HL-60 (cell line): ENCODE data around the gene TMEM117.

Source experiments
- DNase-seq, 2 experiments: peaks; one replicate each; pipeline ENCODE4 v3.0.0-alpha.2; 2010 to 2020; ENCODE audit warnings: low read depth in 1 of 2, low spot score in 1 of 2
- H3K27ac ChIP-seq: fragments of 250-450 bp; sonication (Bioruptor Pico); replicated peaks from 2 replicates; pipeline ENCODE4 v1.5.1; 2020; ENCODE audit warnings: mild to moderate bottlenecking, moderate library complexity
- H3K27me3 ChIP-seq: fragments of 250-450 bp; sonication (Bioruptor Pico); 2 replicates; pipeline ENCODE4 v1.5.1; 2021; ENCODE audit warnings: mild to moderate bottlenecking, moderate library complexity; ENCODE audit not compliant: insufficient read depth, poor library complexity, severe bottlenecking
- H3K4me3 ChIP-seq: replicated peaks from 2 replicates; pipeline ENCODE4 v1.5.1; 2011; ENCODE audit warnings: mild to moderate bottlenecking, control low read depth, low read length; ENCODE audit not compliant: insufficient read depth
- GABPA ChIP-seq: IDR thresholded peaks from 2 replicates; pipeline ENCODE4 v1.6.1; 2012; ENCODE audit warnings: low read depth
- POLR2AphosphoS5 ChIP-seq: IDR thresholded peaks from 2 replicates; pipeline ENCODE4 v1.6.1; 2012; ENCODE audit warnings: low read depth
- SPI1 ChIP-seq: IDR thresholded peaks from 2 replicates; pipeline ENCODE4 v1.6.1; 2012; ENCODE audit warnings: low read depth, mild to moderate bottlenecking, borderline replicate concordance
- TF ChIP-seq, protein P1 (sequence below): IDR thresholded peaks from one replicate; pipeline ENCODE4 v1.5.1; 2011; ENCODE audit warnings: low read length, control low read depth, inconsistent platforms; ENCODE audit not compliant: insufficient read depth
- TF ChIP-seq, protein P2 (sequence below): IDR thresholded peaks from 2 replicates; pipeline ENCODE4 v1.6.1; 2012; ENCODE audit warnings: low read depth; ENCODE audit not compliant: insufficient replicate concordance

TMEM117 gene

DNA sequence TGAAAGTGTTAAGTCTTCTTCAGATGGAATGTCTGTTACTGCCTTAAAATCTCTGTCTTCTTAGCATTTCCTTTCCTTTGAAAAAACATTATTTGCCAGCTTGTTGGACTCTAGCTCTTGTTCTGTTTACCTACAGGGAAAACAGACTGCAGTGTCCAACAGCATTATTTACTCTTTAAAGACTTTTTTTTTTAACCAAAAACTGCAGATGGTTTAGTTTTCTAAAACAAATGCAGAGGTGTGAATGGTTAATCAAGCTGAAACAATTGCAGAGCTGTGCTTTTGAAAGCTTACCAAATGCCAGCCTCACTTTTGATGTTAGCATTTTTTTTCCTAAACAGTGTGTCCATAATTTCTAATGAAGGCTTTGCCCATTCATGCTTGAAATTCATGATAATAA is 323.3 kb downstream of the TMEM117 start:
- no peaks in the 10 kb centered on the region for H3K27me3 ChIP-seq
- H3K4me3 ChIP-seq: no peak overlapping the region
- H3K27ac ChIP-seq: no peak overlapping the region
- TF ChIP-seq GABPA (no peak), POLR2AphosphoS5 (no peak), SPI1 (no peak)
- TF ChIP-seq, protein P1, sequence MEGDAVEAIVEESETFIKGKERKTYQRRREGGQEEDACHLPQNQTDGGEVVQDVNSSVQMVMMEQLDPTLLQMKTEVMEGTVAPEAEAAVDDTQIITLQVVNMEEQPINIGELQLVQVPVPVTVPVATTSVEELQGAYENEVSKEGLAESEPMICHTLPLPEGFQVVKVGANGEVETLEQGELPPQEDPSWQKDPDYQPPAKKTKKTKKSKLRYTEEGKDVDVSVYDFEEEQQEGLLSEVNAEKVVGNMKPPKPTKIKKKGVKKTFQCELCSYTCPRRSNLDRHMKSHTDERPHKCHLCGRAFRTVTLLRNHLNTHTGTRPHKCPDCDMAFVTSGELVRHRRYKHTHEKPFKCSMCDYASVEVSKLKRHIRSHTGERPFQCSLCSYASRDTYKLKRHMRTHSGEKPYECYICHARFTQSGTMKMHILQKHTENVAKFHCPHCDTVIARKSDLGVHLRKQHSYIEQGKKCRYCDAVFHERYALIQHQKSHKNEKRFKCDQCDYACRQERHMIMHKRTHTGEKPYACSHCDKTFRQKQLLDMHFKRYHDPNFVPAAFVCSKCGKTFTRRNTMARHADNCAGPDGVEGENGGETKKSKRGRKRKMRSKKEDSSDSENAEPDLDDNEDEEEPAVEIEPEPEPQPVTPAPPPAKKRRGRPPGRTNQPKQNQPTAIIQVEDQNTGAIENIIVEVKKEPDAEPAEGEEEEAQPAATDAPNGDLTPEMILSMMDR: no peak
- TF ChIP-seq, protein P2, sequence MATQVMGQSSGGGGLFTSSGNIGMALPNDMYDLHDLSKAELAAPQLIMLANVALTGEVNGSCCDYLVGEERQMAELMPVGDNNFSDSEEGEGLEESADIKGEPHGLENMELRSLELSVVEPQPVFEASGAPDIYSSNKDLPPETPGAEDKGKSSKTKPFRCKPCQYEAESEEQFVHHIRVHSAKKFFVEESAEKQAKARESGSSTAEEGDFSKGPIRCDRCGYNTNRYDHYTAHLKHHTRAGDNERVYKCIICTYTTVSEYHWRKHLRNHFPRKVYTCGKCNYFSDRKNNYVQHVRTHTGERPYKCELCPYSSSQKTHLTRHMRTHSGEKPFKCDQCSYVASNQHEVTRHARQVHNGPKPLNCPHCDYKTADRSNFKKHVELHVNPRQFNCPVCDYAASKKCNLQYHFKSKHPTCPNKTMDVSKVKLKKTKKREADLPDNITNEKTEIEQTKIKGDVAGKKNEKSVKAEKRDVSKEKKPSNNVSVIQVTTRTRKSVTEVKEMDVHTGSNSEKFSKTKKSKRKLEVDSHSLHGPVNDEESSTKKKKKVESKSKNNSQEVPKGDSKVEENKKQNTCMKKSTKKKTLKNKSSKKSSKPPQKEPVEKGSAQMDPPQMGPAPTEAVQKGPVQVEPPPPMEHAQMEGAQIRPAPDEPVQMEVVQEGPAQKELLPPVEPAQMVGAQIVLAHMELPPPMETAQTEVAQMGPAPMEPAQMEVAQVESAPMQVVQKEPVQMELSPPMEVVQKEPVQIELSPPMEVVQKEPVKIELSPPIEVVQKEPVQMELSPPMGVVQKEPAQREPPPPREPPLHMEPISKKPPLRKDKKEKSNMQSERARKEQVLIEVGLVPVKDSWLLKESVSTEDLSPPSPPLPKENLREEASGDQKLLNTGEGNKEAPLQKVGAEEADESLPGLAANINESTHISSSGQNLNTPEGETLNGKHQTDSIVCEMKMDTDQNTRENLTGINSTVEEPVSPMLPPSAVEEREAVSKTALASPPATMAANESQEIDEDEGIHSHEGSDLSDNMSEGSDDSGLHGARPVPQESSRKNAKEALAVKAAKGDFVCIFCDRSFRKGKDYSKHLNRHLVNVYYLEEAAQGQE: no peak
- no peak for DNase-seq

DNA sequence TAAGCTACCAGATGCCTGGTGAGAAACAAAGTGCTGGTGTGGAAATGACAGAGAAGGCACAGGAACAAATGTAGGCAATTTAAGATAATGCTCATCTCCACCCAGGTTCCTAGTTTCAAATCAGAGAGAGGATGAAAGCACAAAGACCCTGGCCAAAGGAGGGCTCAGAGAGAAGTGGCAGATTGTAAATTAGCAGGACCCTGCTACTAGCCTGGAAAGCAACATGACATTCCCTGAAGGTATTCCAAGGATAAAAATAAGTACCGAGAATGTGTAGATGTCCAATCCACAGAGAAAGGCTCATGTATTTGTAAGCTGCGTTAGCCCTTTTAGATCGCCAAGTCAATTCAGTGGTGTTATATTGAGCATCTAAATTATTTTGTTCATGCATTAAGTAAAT is 324.0 kb downstream of the TMEM117 start:
- TF ChIP-seq POLR2AphosphoS5: no peak
- no peak for TF ChIP-seq SPI1
- TF ChIP-seq, protein P1: no peak
- TF ChIP-seq, protein P2: no peak
- no peak for TF ChIP-seq GABPA
- H3K4me3 ChIP-seq: no peak overlapping the region
- no peak for DNase-seq
- H3K27ac ChIP-seq: no peak overlapping the region
- H3K27me3 ChIP-seq: no peaks in the 10 kb centered on the region

DNA sequence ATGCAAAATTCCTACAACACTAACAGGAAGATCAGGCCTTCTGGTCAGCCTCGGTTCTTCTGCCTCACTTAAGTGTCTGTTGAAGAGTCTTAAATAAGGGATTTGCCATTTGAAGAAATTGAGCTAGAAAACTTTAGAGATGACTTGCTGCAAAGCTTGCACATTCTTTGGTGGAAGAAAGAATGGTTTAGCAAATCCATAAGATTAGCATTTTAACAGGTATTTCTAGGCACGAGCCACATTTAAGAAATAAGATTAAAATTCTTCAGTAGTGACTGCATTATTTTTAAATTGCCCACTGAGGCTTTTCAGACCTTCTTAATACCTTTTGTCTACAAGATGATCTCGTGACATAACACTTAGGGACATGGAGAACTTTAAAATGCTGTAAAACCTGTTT is 327.1 kb downstream of the TMEM117 start:
- DNase-seq: no peak
- no peak overlapping the region for H3K27ac ChIP-seq
- H3K4me3 ChIP-seq: no peak overlapping the region
- TF ChIP-seq POLR2AphosphoS5 (no peak), SPI1 (no peak), GABPA (no peak)
- TF ChIP-seq, protein P2: no peak
- TF ChIP-seq, protein P1: no peak
- H3K27me3 ChIP-seq: no peaks in the 10 kb centered on the region
